ENCODE measurements around the gene ACP3. TPM values are rescaled to one million over a fixed set of nuclear protein-coding genes. Genes with fewer than 3 reads are reported as not detected.
A peak's percentile ranks its signal among the peaks of the same experiment; 100 is the strongest.
"Not testable (repeated sequence)": the region's sequence is repeated elsewhere in the genome, so short reads cannot be mapped to it uniquely, and the experiment has no call there.

Gene ACP3
- total and polyA plus RNA-seq, 2 of the 13 experiments (the other 11 are each of a cell fraction or from before 2014, with no cell fraction given) = not detected

DNA sequence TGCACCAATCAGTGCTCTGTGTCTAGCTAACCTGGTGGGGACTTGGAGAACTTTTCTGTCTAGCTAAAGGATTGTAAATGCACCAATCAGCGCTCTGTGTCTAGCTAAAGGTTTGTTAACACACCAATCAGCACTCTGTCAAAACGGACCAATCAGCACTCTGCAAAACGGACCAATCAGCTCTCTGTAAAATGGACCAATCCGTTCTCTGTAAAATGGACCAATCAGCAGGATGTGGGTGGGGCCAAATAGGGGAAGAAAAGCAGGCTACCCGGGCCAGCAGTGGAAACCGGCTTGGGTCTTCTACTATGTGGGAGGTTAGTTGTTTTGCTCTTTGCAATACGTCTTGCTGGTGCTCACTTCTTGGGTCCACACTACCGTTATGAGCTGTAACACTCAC, 79.6 kb downstream of the ACP3 start:
- H3K4me3 ChIP-seq (replicated peaks in 1 of 3; ENCODE audit: insufficient read depth in 1 of 3, low read depth in 2 of 3, low read length in 3 of 3); H3K36me3 ChIP-seq (replicated peaks in 1 of 2; ENCODE audit: control insufficient read depth in 1 of 2, insufficient read depth in 2 of 2, low read length in 2 of 2); POLR2A ChIA-PET; BruUV-seq (replicated peaks); H3K9ac ChIP-seq (ENCODE audit: insufficient read depth, low read depth, low read length); CTCF ChIA-PET (ENCODE audit: low intra/inter-chr PET ratio, low total read pairs); H3K9me3 ChIP-seq (ENCODE audit: low read length); H4K20me1 ChIP-seq (ENCODE audit: insufficient read depth, low read length); H2AFZ ChIP-seq (ENCODE audit: low read length); FAIRE-seq; DNase-seq (ENCODE audit: low spot score); H3K4me2 ChIP-seq (ENCODE audit: low read depth, low read length); H3K79me2 ChIP-seq (ENCODE audit: insufficient read depth, low read length); H3K4me1 ChIP-seq (ENCODE audit: insufficient read depth, low read length); ATAC-seq; H3K27me3 ChIP-seq (ENCODE audit: control insufficient read depth in 1 of 2, insufficient read depth in 2 of 2, low read length in 2 of 2); H3K27ac ChIP-seq (ENCODE audit: extremely low read length, insufficient read depth, low read length): not testable (repeated sequence)
- intact Hi-C loops (cut with micrococcal nuclease; ENCODE audit: unreplicated experiment) (loop anchor here (5.0 kb wide), 1 partner anchor 359 kb away; the partner anchor contains the start of gene CPNE4), in situ Hi-C loops (cut with HindIII; ENCODE audit: extremely low pct_ligation_motif_present, low pct_unique_long_range_greater_than_20kb) (loop anchor here (5.0 kb wide), 2 partner anchors 44 to 139 kb away; no protein-coding TSS in a partner anchor)
- WGBS (ENCODE audit: low lambda C conversion rate) = 22% methylated on average over 5 of the region's 8 CpGs
- peak; percentile 49 for TF ChIP-seq NFYB (CRISPR knock-in tag; IDR thresholded peaks at IDR 0.05)

DNA sequence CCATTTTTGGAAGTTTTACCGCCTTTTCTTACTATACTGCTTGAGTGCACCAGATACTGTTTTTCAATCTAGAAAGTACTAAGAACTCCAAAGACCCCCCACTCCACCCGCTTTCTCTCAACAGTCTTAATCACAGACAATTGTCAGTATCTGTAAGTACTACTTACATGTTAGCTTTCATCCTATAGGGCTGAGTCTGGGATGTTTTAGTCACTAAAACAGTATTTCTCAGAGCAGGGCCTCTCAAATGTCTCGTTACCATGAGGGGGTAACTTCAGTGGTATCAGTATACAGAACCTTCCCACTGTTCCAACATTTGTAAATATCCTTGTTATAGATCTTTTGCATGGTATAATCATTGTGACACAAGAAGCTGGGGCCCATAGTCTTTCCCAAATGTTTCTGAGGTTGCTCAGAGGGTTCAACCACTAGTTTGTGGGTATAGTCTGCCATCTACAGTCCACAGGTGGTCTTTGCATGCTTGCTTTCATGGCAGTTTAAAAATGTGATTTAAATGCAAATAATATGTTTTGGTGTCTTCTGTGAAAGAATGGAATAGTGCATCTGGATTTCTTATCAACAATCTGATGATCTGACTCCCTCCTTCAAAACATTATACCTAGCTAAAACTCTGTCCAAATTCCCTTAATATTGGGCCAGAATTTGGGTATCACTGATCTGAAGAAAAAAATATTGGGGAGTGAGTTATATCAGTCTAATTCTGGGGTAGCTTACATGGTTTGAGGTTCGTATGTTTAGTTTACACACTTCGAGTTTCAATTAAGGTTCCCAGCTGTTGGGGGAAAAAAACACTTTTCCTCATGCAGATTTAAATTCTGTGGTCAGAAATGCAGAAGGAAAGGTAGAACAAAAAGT, 82.1 kb downstream of the ACP3 start:
- Histone ChIP-seq H3K27me3 (ENCODE audit: control insufficient read depth in 1 of 2, insufficient read depth in 2 of 2, low read length in 2 of 2) (peaks cover 0 to 9% of the 10 kb centered on the region in 2 experiments; a peak in 2 of 5 replicates), H3K9me3 (ENCODE audit: low read length) (no peaks in the 10 kb centered on the region), H3K4me3 (replicated peaks in 1 of 3; ENCODE audit: insufficient read depth in 1 of 3, low read depth in 2 of 3, low read length in 3 of 3) (no peak overlapping the region), H3K27ac (ENCODE audit: extremely low read length, insufficient read depth, low read length) (no peak overlapping the region), H3K9ac (ENCODE audit: insufficient read depth, low read depth, low read length) (no peak overlapping the region), H3K36me3 (replicated peaks in 1 of 2; ENCODE audit: control insufficient read depth in 1 of 2, insufficient read depth in 2 of 2, low read length in 2 of 2) (no peaks in the 10 kb centered on the region), H4K20me1 (ENCODE audit: insufficient read depth, low read length) (no peaks in the 10 kb centered on the region), H2AFZ (ENCODE audit: low read length) (no peak overlapping the region), H3K79me2 (ENCODE audit: insufficient read depth, low read length) (no peaks in the 10 kb centered on the region), H3K4me2 (ENCODE audit: low read depth, low read length) (no peak overlapping the region), H3K4me1 (ENCODE audit: insufficient read depth, low read length) (no peaks in the 10 kb centered on the region)
- intact Hi-C loops (cut with micrococcal nuclease; ENCODE audit: unreplicated experiment) = loop anchor here (1.0 to 5.0 kb wide), 4 partner anchors 47 to 362 kb away; partner anchors contain the start of gene CPNE4
- FAIRE-seq = peak; percentile 34
- no peak for TF ChIP-seq ZBTB7B (CRISPR knock-in tag; IDR thresholded peaks at IDR 0.05)
- TF ChIP-seq SMC3 (IDR thresholded peaks at IDR 0.05; ENCODE audit: low read length) = peak; percentile 75
- TF ChIP-seq RNF2 (conservative IDR thresholded peaks at IDR 0.05; ENCODE audit: low read depth) = no peak
- TF ChIP-seq RAD21 (CRISPR knock-in tag; IDR thresholded peaks at IDR 0.05) = peak; percentile 69
- TF ChIP-seq STAG1 (CRISPR knock-in tag; IDR thresholded peaks at IDR 0.05) = peak; percentile 83
- TF ChIP-seq CTCF (CRISPR knock-in tag; IDR thresholded peaks at IDR 0.05) = peak; percentile 79
- in situ Hi-C loops (cut with HindIII; ENCODE audit: extremely low pct_ligation_motif_present, low pct_unique_long_range_greater_than_20kb) = loop anchor here (5.0 kb wide), 2 partner anchors 47 to 142 kb away; no protein-coding TSS in a partner anchor
- 21% methylated on average over 5 of the region's 5 CpGs for WGBS (ENCODE audit: low lambda C conversion rate)
- POLR2A ChIA-PET = no interaction called here
- peak; percentile 23 for DNase-seq (ENCODE audit: low spot score)
- peak; percentile 68 for ATAC-seq
- BruUV-seq (replicated peaks) = no TSS peak
- CTCF ChIA-PET (ENCODE audit: low intra/inter-chr PET ratio, low total read pairs) = interaction anchor here (0.7 to 2.8 kb wide), 5 partner anchors 45 to 604 kb away, joined by 3 to 69 read pairs (median 5); no protein-coding TSS in a partner anchor

Measured in HepG2 (cell line).